ENCODE results near the gene PEX5L. TPM values are rescaled to one million over a fixed set of nuclear protein-coding genes. Genes with fewer than 3 reads are reported as not detected.

PEX5L gene
- total and polyA plus RNA-seq, 10 of the 15 experiments (the other 5 are each of a cell fraction or from before 2014, with no cell fraction given) = 0.11 to 17.0 (median 0.50) TPM

DNA sequence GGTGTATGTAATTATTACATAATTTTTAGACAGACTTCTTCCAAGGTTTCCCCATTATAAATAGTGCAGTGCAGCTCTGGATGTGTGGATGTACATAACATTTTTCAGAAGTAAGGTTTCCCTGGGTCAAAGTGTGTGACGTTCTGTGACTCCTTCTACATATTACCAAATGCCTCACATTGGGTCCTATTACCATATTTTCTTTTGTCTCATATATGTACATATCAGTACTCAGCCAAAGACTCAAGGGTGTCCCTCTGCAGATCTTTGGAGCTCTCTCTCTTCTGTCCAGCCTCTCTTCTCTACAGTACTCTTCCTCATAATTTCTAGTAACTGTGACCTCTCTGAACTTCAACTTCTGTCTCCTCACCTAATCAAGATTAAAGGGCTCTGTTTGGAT lies 31.3 kb upstream of the PEX5L start:
- BruUV-seq (replicated peaks) = no TSS peak
- intact Hi-C loops (cut with micrococcal nuclease; ENCODE audit: unreplicated experiment) (no loop called here), in situ Hi-C loops (cut with MboI) (no loop called here)
- CTCF ChIA-PET = no interaction called here
- Histone ChIP-seq H3K27ac (ENCODE audit: control insufficient read depth, insufficient read depth) (no peak overlapping the region), H3K79me2 (ENCODE audit: control insufficient read depth, insufficient read depth, low read length) (no peaks in the 10 kb centered on the region), H2AFZ (ENCODE audit: control insufficient read depth, low read depth, low read length) (no peak overlapping the region), H3K4me1 (ENCODE audit: control insufficient read depth, insufficient read depth, low read length) (no peaks in the 10 kb centered on the region), H3K4me3 (no peak overlapping the region), H4K20me1 (ENCODE audit: control insufficient read depth, insufficient read depth) (no peaks in the 10 kb centered on the region), H3K36me3 (ENCODE audit: control insufficient read depth in 2 of 2, insufficient read depth in 2 of 2, low read length in 1 of 2) (no peaks in the 10 kb centered on the region), H3K9me3 (replicated peaks; ENCODE audit: control insufficient read depth, insufficient read depth, low read length) (no peaks in the 10 kb centered on the region; the same call in 1 of the 3 replicates), H3K27me3 (replicated peaks in 1 of 2; ENCODE audit: control insufficient read depth in 2 of 2, insufficient read depth in 2 of 2, low read length in 1 of 2) (no peaks in the 10 kb centered on the region), H3K4me2 (ENCODE audit: control insufficient read depth, insufficient read depth) (no peak overlapping the region), H3K9ac (ENCODE audit: control insufficient read depth, insufficient read depth, low read length) (no peak overlapping the region)
- 17% methylated on average over 1 of the region's 1 CpG for WGBS (ENCODE audit: insufficient coverage, insufficient replicate concordance, low lambda C conversion rate, missing lambda C conversion rate)
- ATAC-seq = no peak
- DNase-seq (ENCODE audit: low read depth, low spot score) = no peak
- SMC1A ChIA-PET (ENCODE audit: uncharacterized antibody, unreplicated experiment) = no interaction called here
- TF ChIP-seq BMI1 (IDR thresholded peaks at IDR 0.05; ENCODE audit: borderline replicate concordance) (no peak), CHD1 (IDR thresholded peaks at IDR 0.05; ENCODE audit: low read depth, low read length) (no peak), HDAC2 (IDR thresholded peaks at IDR 0.05) (no peak), ZNF384 (IDR thresholded peaks at IDR 0.05; ENCODE audit: borderline replicate concordance, low read depth, low read length) (no peak), CEBPB (IDR thresholded peaks at IDR 0.05; ENCODE audit: borderline replicate concordance in 1 of 2, low read depth in 2 of 2, low read length in 2 of 2) (no peak), SIN3A (IDR thresholded peaks at IDR 0.05; ENCODE audit: low read depth, low read length) (no peak), SMARCA5 (IDR thresholded peaks at IDR 0.05) (no peak), NFIC (IDR thresholded peaks at IDR 0.05; ENCODE audit: low read depth, low read length) (no peak), SMAD5 (IDR thresholded peaks at IDR 0.05; ENCODE audit: low read depth) (no peak), E4F1 (IDR thresholded peaks at IDR 0.05; ENCODE audit: borderline replicate concordance, partially characterized antibody) (no peak), BRCA1 (IDR thresholded peaks at IDR 0.05; ENCODE audit: low read depth, low read length) (no peak), POLR2AphosphoS2 (IDR thresholded peaks at IDR 0.05; ENCODE audit: low read depth, low read length) (no peak), HCFC1 (IDR thresholded peaks at IDR 0.05; ENCODE audit: low read length) (no peak)
- TF ChIP-seq, protein P1, sequence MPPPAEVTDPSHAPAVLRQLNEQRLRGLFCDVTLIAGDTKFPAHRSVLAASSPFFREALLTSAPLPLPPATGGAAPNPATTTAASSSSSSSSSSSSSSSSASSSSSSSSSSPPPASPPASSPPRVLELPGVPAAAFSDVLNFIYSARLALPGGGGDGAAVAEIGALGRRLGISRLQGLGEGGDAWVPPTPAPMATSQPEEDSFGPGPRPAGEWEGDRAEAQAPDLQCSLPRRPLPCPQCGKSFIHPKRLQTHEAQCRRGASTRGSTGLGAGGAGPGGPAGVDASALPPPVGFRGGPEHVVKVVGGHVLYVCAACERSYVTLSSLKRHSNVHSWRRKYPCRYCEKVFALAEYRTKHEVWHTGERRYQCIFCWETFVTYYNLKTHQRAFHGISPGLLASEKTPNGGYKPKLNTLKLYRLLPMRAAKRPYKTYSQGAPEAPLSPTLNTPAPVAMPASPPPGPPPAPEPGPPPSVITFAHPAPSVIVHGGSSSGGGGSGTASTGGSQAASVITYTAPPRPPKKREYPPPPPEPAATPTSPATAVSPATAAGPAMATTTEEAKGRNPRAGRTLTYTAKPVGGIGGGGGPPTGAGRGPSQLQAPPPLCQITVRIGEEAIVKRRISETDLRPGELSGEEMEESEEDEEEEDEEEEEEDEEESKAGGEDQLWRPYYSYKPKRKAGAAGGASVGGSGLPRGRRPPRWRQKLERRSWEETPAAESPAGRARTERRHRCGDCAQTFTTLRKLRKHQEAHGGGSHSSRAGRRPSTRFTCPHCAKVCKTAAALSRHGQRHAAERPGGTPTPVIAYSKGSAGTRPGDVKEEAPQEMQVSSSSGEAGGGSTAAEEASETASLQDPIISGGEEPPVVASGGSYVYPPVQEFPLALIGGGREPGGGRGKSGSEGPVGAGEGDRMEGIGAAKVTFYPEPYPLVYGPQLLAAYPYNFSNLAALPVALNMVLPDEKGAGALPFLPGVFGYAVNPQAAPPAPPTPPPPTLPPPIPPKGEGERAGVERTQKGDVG (CRISPR knock-in tag; IDR thresholded peaks at IDR 0.05) = no peak
- POLR2A ChIA-PET = no interaction called here
- RAD21 ChIA-PET (ENCODE audit: unreplicated experiment) = no interaction called here
- no peak for FAIRE-seq
